Calu3 (cell line): ENCODE measurements around the gene TTC33. TPM values are rescaled to one million over a fixed set of nuclear protein-coding genes. Genes with fewer than 3 reads are reported as not detected.

Experiments
- BruUV-seq: library from RNA; stranded (reverse); fragments of 400-500 nt; replicated peaks from 2 replicates; lab custom pipeline; 2021; lab: Mats Ljungman, UMichigan
- CTCF ChIA-PET: fragments of 300-600 bp; sonication (Branson Sonifier 250); formaldehyde crosslinking; loops from one replicate; lab custom pipeline; 2022; ENCODE audit warnings: antibody characterized with exemption; lab: Charles Lee
- DNase-seq: peaks from one replicate; pipeline ENCODE4 v3.0.0; 2022
- H3K27ac Mint-ChIP-seq: one replicate; pipeline ENCODE4 v1.8.0; 2022; ENCODE audit warnings: mixed read lengths; ENCODE audit not compliant: unreplicated experiment
- H3K27me3 Mint-ChIP-seq: one replicate; pipeline ENCODE4 v1.8.0; 2022; ENCODE audit warnings: mixed read lengths; ENCODE audit not compliant: unreplicated experiment
- H3K36me3 Mint-ChIP-seq: one replicate; pipeline ENCODE4 v1.8.0; 2022; ENCODE audit warnings: mild to moderate bottlenecking, moderate library complexity, mixed read lengths; ENCODE audit not compliant: insufficient read depth, unreplicated experiment
- H3K4me1 Mint-ChIP-seq: one replicate; pipeline ENCODE4 v1.8.0; 2022; ENCODE audit warnings: mild to moderate bottlenecking, low read depth, mixed read lengths; ENCODE audit not compliant: unreplicated experiment
- H3K4me3 Mint-ChIP-seq: one replicate; pipeline ENCODE4 v1.8.0; 2022; ENCODE audit warnings: mild to moderate bottlenecking, low read depth, moderate library complexity, mixed read lengths; ENCODE audit not compliant: unreplicated experiment
- H3K9me3 Mint-ChIP-seq: one replicate; pipeline ENCODE4 v1.8.0; 2022; ENCODE audit warnings: low read depth, mixed read lengths; ENCODE audit not compliant: unreplicated experiment
- intact Hi-C: fragments of 100-400 bp; cut with micrococcal nuclease; formaldehyde crosslinking; loops from one replicate; pipeline ENCODE4 v1.10.0; 2022; ENCODE audit not compliant: unreplicated experiment
- total RNA-seq: library from RNA; stranded (reverse); gene quantifications from 2 replicates; pipeline ENCODE4 v1.2.3, GENCODE V29; 2022
- TF ChIP-seq, protein P1 (sequence below): fragments of 200-600 bp; IDR thresholded peaks from one replicate; pipeline ENCODE4 v1.8.0; 2022; ENCODE audit warnings: antibody characterized with exemption; ENCODE audit not compliant: unreplicated experiment

The TTC33 gene
- total RNA-seq, 1 experiment from 2014 or later, result 11.3 TPM

GRCh38 chr5:40497573-40497972, 258.2 kb downstream of the TTC33 start:
- Mint-ChIP-seq H3K27ac (no peak overlapping the region), H3K36me3 (no peaks in the 10 kb centered on the region), H3K27me3 (no peaks in the 10 kb centered on the region), H3K4me3 (no peak overlapping the region), H3K4me1 (no peaks in the 10 kb centered on the region), H3K9me3 (no peaks in the 10 kb centered on the region)
- CTCF ChIA-PET, result no interaction called here
- intact Hi-C loops, result no loop called here
- no TSS peak for BruUV-seq
- DNase-seq, result no peak
- TF ChIP-seq, protein P1, sequence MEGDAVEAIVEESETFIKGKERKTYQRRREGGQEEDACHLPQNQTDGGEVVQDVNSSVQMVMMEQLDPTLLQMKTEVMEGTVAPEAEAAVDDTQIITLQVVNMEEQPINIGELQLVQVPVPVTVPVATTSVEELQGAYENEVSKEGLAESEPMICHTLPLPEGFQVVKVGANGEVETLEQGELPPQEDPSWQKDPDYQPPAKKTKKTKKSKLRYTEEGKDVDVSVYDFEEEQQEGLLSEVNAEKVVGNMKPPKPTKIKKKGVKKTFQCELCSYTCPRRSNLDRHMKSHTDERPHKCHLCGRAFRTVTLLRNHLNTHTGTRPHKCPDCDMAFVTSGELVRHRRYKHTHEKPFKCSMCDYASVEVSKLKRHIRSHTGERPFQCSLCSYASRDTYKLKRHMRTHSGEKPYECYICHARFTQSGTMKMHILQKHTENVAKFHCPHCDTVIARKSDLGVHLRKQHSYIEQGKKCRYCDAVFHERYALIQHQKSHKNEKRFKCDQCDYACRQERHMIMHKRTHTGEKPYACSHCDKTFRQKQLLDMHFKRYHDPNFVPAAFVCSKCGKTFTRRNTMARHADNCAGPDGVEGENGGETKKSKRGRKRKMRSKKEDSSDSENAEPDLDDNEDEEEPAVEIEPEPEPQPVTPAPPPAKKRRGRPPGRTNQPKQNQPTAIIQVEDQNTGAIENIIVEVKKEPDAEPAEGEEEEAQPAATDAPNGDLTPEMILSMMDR, result no peak

DNA sequence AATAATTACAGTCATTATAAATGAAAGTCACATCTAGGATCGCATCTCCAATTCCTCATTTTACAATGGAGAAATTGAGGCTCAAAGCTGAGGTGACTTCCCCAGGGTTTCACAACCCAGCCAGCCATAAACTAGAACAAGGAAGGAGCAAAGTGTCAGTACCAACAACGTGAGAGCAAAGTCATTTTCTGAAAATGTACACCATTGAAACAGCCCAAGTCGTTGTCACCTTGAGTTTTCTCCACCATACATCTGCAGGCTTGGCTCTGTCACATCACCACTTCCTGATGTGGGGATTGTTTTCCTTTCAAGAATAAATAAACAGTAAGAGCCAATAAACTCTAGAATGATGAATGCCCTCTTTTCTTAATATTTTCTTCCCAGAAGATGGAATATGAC, 260.5 kb downstream of the TTC33 start:
- Mint-ChIP-seq H3K9me3 (no peaks in the 10 kb centered on the region), H3K27me3 (no peaks in the 10 kb centered on the region), H3K4me3 (no peak overlapping the region), H3K4me1 (no peaks in the 10 kb centered on the region), H3K27ac (no peak overlapping the region), H3K36me3 (no peaks in the 10 kb centered on the region)
- CTCF ChIA-PET, result no interaction called here
- TF ChIP-seq, protein P1, result no peak
- no peak for DNase-seq
- BruUV-seq, result no TSS peak
- intact Hi-C loops, result no loop called here

- no peaks in the 10 kb centered on the region for H3K9me3 Mint-ChIP-seq
- H3K36me3 Mint-ChIP-seq, result no peaks in the 10 kb centered on the region
- intact Hi-C loops, result no loop called here
- CTCF ChIA-PET, result no interaction called here
- no peaks in the 10 kb centered on the region for H3K27me3 Mint-ChIP-seq
- no peak overlapping the region for H3K27ac Mint-ChIP-seq
- no TSS peak for BruUV-seq
- no peak overlapping the region for H3K4me3 Mint-ChIP-seq
- H3K4me1 Mint-ChIP-seq, result no peaks in the 10 kb centered on the region
- TF ChIP-seq, protein P1, result no peak
- DNase-seq, result no peak
Measured at GRCh38 chr5:40494631-40495236, 261.0 kb downstream of the TTC33 start.

- CTCF ChIA-PET, result no interaction called here
- no TSS peak for BruUV-seq
- intact Hi-C loops, result no loop called here
- Mint-ChIP-seq H3K9me3 (no peaks in the 10 kb centered on the region), H3K4me1 (peaks cover 3% of the 10 kb centered on the region), H3K27ac (no peak overlapping the region), H3K36me3 (no peaks in the 10 kb centered on the region), H3K4me3 (no peak overlapping the region), H3K27me3 (no peaks in the 10 kb centered on the region)
- no peak for DNase-seq
- TF ChIP-seq, protein P1, result no peak
Measured at GRCh38 chr5:40492056-40492455, 263.7 kb downstream of the TTC33 start.
